Activated CD4-positive, alpha-beta T cell treated with anti-CD3 and anti-CD28 coated beads for 4 hours (primary cell): ENCODE results near the gene DCAF15.
"Not testable (repeated sequence)": the region's sequence is repeated elsewhere in the genome, so short reads cannot be mapped to it uniquely, and the experiment has no call there.

Source experiments
- DNase-seq, 2 donors: peaks; one replicate each; pipeline ENCODE4 v3.0.0-alpha.2; 2020

The DCAF15 gene

GRCh38 chr19:13960863-13961784 lies 8.8 kb downstream of the DCAF15 start:
- DNase-seq: no peak

- no peak for DNase-seq
Measured at GRCh38 chr19:13961826-13962698, 9.8 kb downstream of the DCAF15 start.

GRCh38 chr19:13962699-13963602 lies 10.6 kb downstream of the DCAF15 start:
- DNase-seq: no peak

- no peak for DNase-seq
Measured at GRCh38 chr19:13963603-13964105, 11.3 kb downstream of the DCAF15 start.

GRCh38 chr19:13964776-13965175 lies 12.5 kb downstream of the DCAF15 start:
- DNase-seq: no peak

GRCh38 chr19:13965377-13965896 lies 13.1 kb downstream of the DCAF15 start:
- DNase-seq: no peak

- DNase-seq: no peak
Measured at GRCh38 chr19:13965926-13966683, 13.8 kb downstream of the DCAF15 start.

- no peak for DNase-seq
Measured at GRCh38 chr19:13966684-13967128, 14.4 kb downstream of the DCAF15 start.

- not testable (repeated sequence) for DNase-seq
Measured at GRCh38 chr19:13967206-13967605, 14.9 kb downstream of the DCAF15 start.

GRCh38 chr19:13968383-13968935 lies 16.1 kb downstream of the DCAF15 start:
- DNase-seq: no peak

GRCh38 chr19:13968999-13969398 lies 16.7 kb downstream of the DCAF15 start:
- no peak for DNase-seq

- DNase-seq: no peak
Measured at GRCh38 chr19:13969897-13970296, 17.6 kb downstream of the DCAF15 start.

GRCh38 chr19:13971868-13972267 lies 19.6 kb downstream of the DCAF15 start:
- not testable (repeated sequence) for DNase-seq

- DNase-seq: no peak
Measured at GRCh38 chr19:13972368-13973155, 20.3 kb downstream of the DCAF15 start.

GRCh38 chr19:13973479-13973878 lies 21.2 kb downstream of the DCAF15 start:
- not testable (repeated sequence) for DNase-seq

- DNase-seq: peak; percentile 39 to 51
Measured at GRCh38 chr19:13974073-13974472, 21.8 kb downstream of the DCAF15 start.

- DNase-seq: no peak
Measured at GRCh38 chr19:13975870-13976269, 23.6 kb downstream of the DCAF15 start.

GRCh38 chr19:13976446-13976845 lies 24.1 kb downstream of the DCAF15 start:
- DNase-seq: no peak

- no peak for DNase-seq
Measured at GRCh38 chr19:13977803-13978202, 25.5 kb downstream of the DCAF15 start.
